HL-60 (cell line): ENCODE data around the gene TMEM9.

Experiments used
- CTCF ChIP-seq: IDR thresholded peaks from one replicate; pipeline ENCODE4 v1.5.1; 2011; ENCODE audit warnings: low read length, control low read depth, inconsistent platforms; ENCODE audit not compliant: insufficient read depth
- GABPA ChIP-seq: IDR thresholded peaks from 2 replicates; pipeline ENCODE4 v1.6.1; 2012; ENCODE audit warnings: low read depth
- POLR2AphosphoS5 ChIP-seq: IDR thresholded peaks from 2 replicates; pipeline ENCODE4 v1.6.1; 2012; ENCODE audit warnings: low read depth

- TF ChIP-seq CTCF (no peak), POLR2AphosphoS5 (no peak), GABPA (no peak)
Measured at GRCh38 chr1:201141418-201141817, 12.9 kb downstream of the TMEM9 start.
